ENCODE measurements around the gene GLIS1.

GRCh38 chr1:53733447-53733931 is 5.5 kb downstream of the GLIS1 start:
- TF ChIP-seq POLR2AphosphoS5 (IDR thresholded peaks at IDR 0.05; ENCODE audit: borderline replicate concordance, low read depth, low read length) (no peak), EZH2 (IDR thresholded peaks at IDR 0.05) (no peak), FOXP2 (optimal IDR thresholded peaks at IDR 0.05; ENCODE audit: control extremely low read depth, extremely low read length, insufficient read depth) (no peak)

Measured in SK-N-MC (cell line).